HCT116 (cell line): ENCODE measurements around the gene POLR3C. TPM values are rescaled to one million over a fixed set of nuclear protein-coding genes. Genes with fewer than 3 reads are reported as not detected.

Source experiments
- ATAC-seq: fragments of 200-7000 bp; cut with Tn5 transposase; 2 replicates; pipeline ENCODE4 v1.9.1; 2020; ENCODE audit warnings: mild to moderate bottlenecking, moderate library complexity
- BruUV-seq: library from RNA; stranded (reverse); fragments of 400-500 nt; replicated peaks from 2 replicates; lab custom pipeline; 2021; lab: Mats Ljungman, UMichigan
- CTCF ChIA-PET: fragments of 300-600 bp; sonication (Branson Sonifier 250); formaldehyde crosslinking; loops from one replicate; lab custom pipeline; 2021; ENCODE audit warnings: antibody characterized with exemption; lab: Charles Lee
- POLR2A ChIA-PET: fragments of 300-600, 350-600 bp; sonication (Branson Sonifier 250); formaldehyde crosslinking; loops from one replicate; lab custom pipeline; 2021; ENCODE audit warnings: antibody characterized with exemption; lab: Charles Lee
- RAD21 ChIA-PET, 2 experiments: fragments of 300-600 bp; sonication (Branson Sonifier 250); formaldehyde crosslinking; loops; one replicate each; lab custom pipeline; 2023; ENCODE audit warnings: low total read pairs in 2 of 2; ENCODE audit not compliant: uncharacterized antibody in 2 of 2, unreplicated experiment in 2 of 2, low non-redundant PET in 1 of 2; lab: Charles Lee
- DNase-seq: peaks from one replicate; pipeline ENCODE4 v3.0.0-alpha.2; 2010; ENCODE audit warnings: low read depth, low spot score
- H2AFZ ChIP-seq: fragments of 200-600 bp; shearing (Covaris generic), sonication (generic); 2 replicates; pipeline ENCODE4 v1.6.1; 2017; ENCODE audit warnings: low read depth, mixed run types, mixed read lengths, antibody characterized with exemption, low read length; ENCODE audit not compliant: poor library complexity, severe bottlenecking
- H3K27ac ChIP-seq: 2 replicates; pipeline ENCODE4 v1.5.1; 2012; ENCODE audit warnings: low read depth, low read length
- H3K27me3 ChIP-seq: fragments of 200-600 bp; sonication (generic); 2 replicates; pipeline ENCODE4 v1.6.1; 2016; ENCODE audit warnings: mixed run types, low read length, mixed read lengths; ENCODE audit not compliant: insufficient read depth
- H3K36me3 ChIP-seq, 2 experiments: fragments of 200-500 bp in 1 of 2; fragments of 200-600 bp in 1 of 2; sonication (Bioruptor generic) in 1 of 2; sonication (generic) in 1 of 2; 2 replicates each; pipeline versions ENCODE4 v1.5.1 to v1.6.1; 2014 to 2016; ENCODE audit warnings: low read length in 2 of 2, inconsistent platforms in 1 of 2, mixed read lengths in 1 of 2, mixed run types in 1 of 2; ENCODE audit not compliant: insufficient read depth in 2 of 2, control insufficient read depth in 1 of 2
- H3K4me1 ChIP-seq, 2 experiments: fragments of 200-600 bp in 1 of 2; sonication (generic) in 1 of 2; 2 replicates each; pipeline versions ENCODE4 v1.5.1 to v1.6.1; 2012 to 2017; ENCODE audit warnings: low read length in 2 of 2, inconsistent platforms in 1 of 2, mild to moderate bottlenecking in 1 of 2, mixed read lengths in 1 of 2, mixed run types in 1 of 2, moderate library complexity in 1 of 2; ENCODE audit not compliant: insufficient read depth in 2 of 2, control insufficient read depth in 1 of 2
- H3K4me2 ChIP-seq: fragments of 200-600 bp; sonication (generic); 2 replicates; pipeline ENCODE4 v1.6.1; 2017; ENCODE audit warnings: mixed run types, low read length, mixed read lengths
- H3K4me3 ChIP-seq, 2 experiments: fragments of 200-600 bp in 1 of 2; sonication (generic) in 1 of 2; replicated peaks in 1 of 2; 2 replicates each; pipeline ENCODE4 v1.5.1; 2011 to 2016; ENCODE audit warnings: low read length in 2 of 2, control low read depth in 1 of 2, low read depth in 1 of 2, mild to moderate bottlenecking in 1 of 2, mixed read lengths in 1 of 2, mixed run types in 1 of 2
- H3K79me2 ChIP-seq: fragments of 200-600 bp; sonication (generic); 2 replicates; pipeline ENCODE4 v1.6.1; 2017; ENCODE audit warnings: mild to moderate bottlenecking, mixed run types, low read length, moderate library complexity, mixed read lengths; ENCODE audit not compliant: insufficient read depth
- H3K9ac ChIP-seq: fragments of 200-600 bp; sonication (generic); 2 replicates; pipeline ENCODE4 v1.6.1; 2016; ENCODE audit warnings: low read length, mixed read lengths
- H3K9me2 ChIP-seq: fragments of 200-600 bp; sonication (generic), shearing (Covaris generic); 2 replicates; pipeline ENCODE4 v1.6.1; 2017; ENCODE audit warnings: mixed run types, mild to moderate bottlenecking, moderate library complexity; ENCODE audit not compliant: insufficient read depth
- H3K9me3 ChIP-seq, 2 experiments: fragments of 200-500 bp in 1 of 2; fragments of 200-600 bp in 1 of 2; sonication (Bioruptor generic) in 1 of 2; sonication (generic) in 1 of 2; 2 replicates each; pipeline ENCODE4 v1.6.1; 2014 to 2017; ENCODE audit warnings: low read length in 2 of 2, mixed read lengths in 2 of 2, inconsistent platforms in 1 of 2, low read depth in 1 of 2, mild to moderate bottlenecking in 1 of 2, mixed run types in 1 of 2, moderate library complexity in 1 of 2; ENCODE audit not compliant: control insufficient read depth in 1 of 2, insufficient read depth in 1 of 2
- H4K20me1 ChIP-seq: fragments of 200-600 bp; sonication (generic), shearing (Covaris generic); 2 replicates; pipeline ENCODE4 v1.6.1; 2017; ENCODE audit warnings: mixed run types, mild to moderate bottlenecking, moderate library complexity; ENCODE audit not compliant: insufficient read depth
- CEBPB ChIP-seq: IDR thresholded peaks from 2 replicates; pipeline ENCODE4 v1.6.1; 2012; ENCODE audit warnings: low read depth
- CTCF ChIP-seq, 3 experiments: fragments of 200-600 bp in 1 of 3; sonication (generic) in 1 of 3; IDR thresholded peaks in 2 of 3; conservative IDR thresholded peaks in 1 of 3; 2 replicates each; pipeline ENCODE4 v1.5.1; 2012 to 2017; ENCODE audit warnings: low read depth in 2 of 3, low read length in 2 of 3, antibody characterized with exemption in 1 of 3, borderline replicate concordance in 1 of 3, control low read depth in 1 of 3, mild to moderate bottlenecking in 1 of 3, mixed read lengths in 1 of 3, mixed run types in 1 of 3, moderate library complexity in 1 of 3; ENCODE audit not compliant: insufficient read depth in 1 of 3
- EZH2 ChIP-seq: fragments of 200-600 bp; sonication (generic); IDR thresholded peaks from 2 replicates; pipeline ENCODE4 v1.6.1; 2017; ENCODE audit warnings: antibody characterized with exemption, mixed run types
- RAD21 ChIP-seq: IDR thresholded peaks from 2 replicates; pipeline ENCODE4 v1.6.1; 2012; ENCODE audit warnings: low read depth, mild to moderate bottlenecking
- YY1 ChIP-seq: IDR thresholded peaks from 2 replicates; pipeline ENCODE4 v1.6.1; 2011; ENCODE audit warnings: low read length, low read depth, moderate library complexity, mild to moderate bottlenecking; ENCODE audit not compliant: insufficient replicate concordance; ENCODE audit errors: extremely low read depth
- intact Hi-C: fragments of 100-400 bp; cut with micrococcal nuclease; formaldehyde crosslinking; loops from 2 replicates; pipeline ENCODE4 v1.10.0; 2022
- total RNA-seq: library from RNA; stranded (reverse); gene quantifications from one replicate; pipeline ENCODE4 v1.2.1, GENCODE V29; 2021; ENCODE audit not compliant: unreplicated experiment

The POLR3C gene
- total RNA-seq, 1 experiment from 2014 or later = 25.4 TPM

GRCh38 chr1:145849356-145850160, 25.6 kb downstream of the POLR3C start:
- BruUV-seq = no TSS peak
- CTCF ChIA-PET = interaction anchor here (7.6 kb wide), 1 partner anchor 9 kb away, joined by 87 read pairs; the partner anchor contains the start of gene PIAS3
- intact Hi-C loops = loop anchor here (5.0 kb wide), 1 partner anchor 58 kb away; no protein-coding TSS in a partner anchor

More at GRCh38 chr1:145849356-145850160, 25.6 kb downstream of the POLR3C start:
- no peak for DNase-seq
- Histone ChIP-seq H3K9ac (no peak overlapping the region), H3K27me3 (no peaks in the 10 kb centered on the region), H3K4me3 (no peak overlapping the region), H3K4me2 (no peak overlapping the region), H3K79me2 (no peaks in the 10 kb centered on the region), H3K27ac (no peak overlapping the region), H3K9me3 (no peaks in the 10 kb centered on the region), H3K4me1 (peaks cover 4 to 14% of the 10 kb centered on the region in 2 experiments), H3K9me2 (no peaks in the 10 kb centered on the region), H4K20me1 (no peaks in the 10 kb centered on the region), H3K36me3 (peaks cover 15 to 30% of the 10 kb centered on the region in 2 experiments), H2AFZ (no peak overlapping the region)
- POLR2A ChIA-PET = interaction anchor here (2.2 kb wide), 1 partner anchor 9 kb away, joined by 6 read pairs; the partner anchor contains the start of gene PIAS3
- TF ChIP-seq YY1 = no peak
- TF ChIP-seq CEBPB = no peak
- peak in 2 of 3 experiments; percentile 47 to 66; a peak in 4 of 6 replicates for TF ChIP-seq CTCF (IDR thresholded peaks at IDR 0.05 in 2 of 3, conservative IDR thresholded peaks at IDR 0.05 in 1 of 3; ENCODE audit: borderline replicate concordance in 1 of 3, insufficient read depth in 1 of 3, low read depth in 2 of 3, low read length in 2 of 3)
- no peak for TF ChIP-seq EZH2
- TF ChIP-seq RAD21 = peak; percentile 21; the same call in 1 of the 2 replicates
- RAD21 ChIA-PET = no interaction called here
- ATAC-seq = no peak
